ENCODE results near the gene C9orf50.
A peak's percentile ranks its signal among the peaks of the same experiment; 100 is the strongest.

Gene C9orf50

GRCh38 chr9:129587487-129588262 lies 33.2 kb downstream of the C9orf50 start:
- DNase-seq = no peak

GRCh38 chr9:129586685-129587084 lies 34.2 kb downstream of the C9orf50 start:
- peak in 1 of 2 experiments; percentile 36 for DNase-seq

DNA sequence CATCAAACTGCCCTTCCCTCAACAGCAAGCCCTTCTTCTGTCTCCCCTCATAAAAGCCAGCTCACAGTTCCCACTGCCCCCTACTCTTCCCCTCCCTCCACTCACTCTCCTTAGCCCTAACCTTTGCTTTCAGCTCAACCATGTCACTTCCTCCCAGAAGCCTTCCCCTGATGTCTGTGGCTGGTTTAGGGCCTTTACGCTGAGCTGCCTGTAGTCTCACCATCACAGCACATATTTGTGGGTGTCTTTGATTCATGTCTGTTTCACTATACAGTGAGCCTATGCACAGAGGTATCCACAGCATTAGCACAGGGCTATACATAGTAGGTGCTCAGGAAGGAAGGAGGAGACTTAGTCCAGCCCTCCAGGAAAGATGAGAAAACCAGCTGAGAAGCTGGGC lies 34.7 kb downstream of the C9orf50 start:
- no peak for DNase-seq

- no peak for DNase-seq
Measured at GRCh38 chr9:129585352-129585751, 35.5 kb downstream of the C9orf50 start.

DNA sequence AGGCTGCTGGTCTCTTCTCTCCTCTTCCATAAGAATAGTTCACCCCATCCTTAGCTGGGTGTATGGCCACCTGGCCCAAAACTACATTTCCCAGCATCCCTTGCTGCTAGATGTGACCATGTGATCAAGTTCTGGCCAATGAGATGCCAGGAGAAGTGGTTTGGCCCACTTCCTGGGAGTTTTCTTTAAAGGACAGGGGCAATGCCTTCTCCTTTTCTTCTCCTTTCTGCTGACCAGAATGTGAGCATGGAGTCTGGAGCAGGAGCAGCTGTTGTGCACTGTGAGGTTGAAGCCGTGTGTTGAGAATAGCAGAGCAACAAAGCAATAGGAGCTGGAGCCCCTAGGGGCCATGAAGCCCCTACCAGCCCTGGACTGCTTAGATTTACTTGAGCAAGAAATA lies 36.8 kb downstream of the C9orf50 start:
- peak; percentile 53 to 75 for DNase-seq

DNA sequence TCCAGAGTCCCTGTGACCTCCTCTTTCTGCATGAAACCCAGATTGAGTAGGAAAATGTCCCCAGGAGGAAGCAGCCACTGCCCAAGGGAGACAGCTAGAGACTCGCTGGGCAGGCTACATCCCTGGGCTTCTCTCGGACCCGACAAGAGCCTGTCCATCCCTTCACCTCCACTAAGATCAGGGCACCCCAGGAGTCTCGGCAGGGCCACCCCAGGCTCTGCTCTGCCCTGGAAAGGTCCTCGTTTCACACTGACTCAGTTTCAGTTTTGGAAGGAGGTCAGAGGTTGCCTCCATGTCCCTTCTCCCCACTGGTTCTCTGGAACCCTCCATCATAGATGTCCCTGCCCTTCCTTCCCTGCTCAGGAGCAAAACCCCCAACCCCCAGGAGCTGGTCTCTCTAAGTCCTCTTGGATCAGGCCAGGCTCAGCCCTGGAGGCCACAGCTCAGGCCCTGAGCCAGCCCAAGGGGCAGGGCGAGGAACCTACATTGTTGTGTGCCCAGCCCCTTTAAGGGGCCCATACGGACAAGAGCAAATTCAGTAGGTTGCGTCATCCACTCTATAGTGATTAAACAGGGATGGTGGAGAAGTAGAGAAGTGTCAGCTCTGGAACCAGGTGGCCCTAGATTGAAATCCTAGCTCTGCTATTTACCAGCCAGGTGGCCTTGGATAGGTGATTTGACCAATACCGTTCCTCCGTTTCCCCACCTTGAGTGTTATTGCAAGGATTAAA lies 37.4 kb downstream of the C9orf50 start:
- no peak for DNase-seq

DNA sequence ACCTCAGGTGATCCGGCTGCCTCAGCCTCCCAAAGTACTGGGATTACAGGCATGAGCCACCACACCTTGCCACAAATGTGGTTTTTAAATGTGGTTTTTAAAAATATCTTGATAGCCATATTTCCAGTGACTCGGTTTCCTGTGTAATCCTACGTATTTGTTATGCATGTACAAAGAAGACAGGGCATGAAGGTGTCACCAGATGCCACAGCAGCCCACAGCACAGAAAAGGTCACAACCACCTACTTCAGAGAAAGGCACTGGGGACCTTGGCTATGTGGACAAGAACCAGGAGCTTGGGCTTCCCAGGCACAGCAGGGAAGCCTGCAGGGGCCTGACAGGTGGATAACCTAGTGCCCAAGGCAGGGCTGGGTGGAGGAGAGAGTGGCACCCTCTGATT lies 38.0 kb downstream of the C9orf50 start:
- DNase-seq = no peak

- DNase-seq = no peak
Measured at GRCh38 chr9:129581505-129582189, 39.3 kb downstream of the C9orf50 start.

DNA sequence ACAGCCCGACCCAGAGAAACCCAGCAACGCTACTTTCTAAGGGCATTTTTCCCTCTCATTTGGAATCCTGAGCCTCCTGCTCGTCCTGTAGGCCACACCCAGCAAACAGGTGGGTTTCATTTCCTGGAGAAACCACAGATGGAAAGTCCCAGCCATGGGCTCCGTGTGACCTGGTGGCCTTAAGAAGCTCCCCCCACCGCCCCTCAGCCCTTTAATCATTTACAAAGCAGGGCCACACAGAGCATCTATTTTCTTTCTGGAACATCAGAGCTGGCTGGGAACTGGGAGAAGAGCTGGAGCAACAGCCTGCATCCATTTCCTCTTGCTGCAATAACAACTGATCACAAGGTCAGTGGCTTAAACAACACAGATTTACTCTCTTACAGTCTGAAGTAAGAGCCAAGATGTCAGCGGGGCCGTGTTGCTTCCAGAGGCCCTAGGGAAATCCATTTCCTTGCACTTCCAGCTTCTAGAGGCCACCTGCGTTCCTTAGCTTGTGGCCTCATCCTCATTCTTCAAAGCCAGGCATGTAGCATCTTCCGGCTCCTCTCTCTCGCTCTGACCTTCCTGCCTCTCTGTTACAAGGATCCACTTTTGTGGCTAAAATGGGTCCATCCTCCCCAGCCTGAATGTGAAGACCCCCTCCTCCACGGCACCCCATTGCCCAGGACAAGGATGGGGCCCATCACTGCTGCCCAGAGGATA lies 40.5 kb downstream of the C9orf50 start:
- no peak for DNase-seq

GRCh38 chr9:129579294-129579693 lies 41.6 kb downstream of the C9orf50 start:
- no peak for DNase-seq

DNA sequence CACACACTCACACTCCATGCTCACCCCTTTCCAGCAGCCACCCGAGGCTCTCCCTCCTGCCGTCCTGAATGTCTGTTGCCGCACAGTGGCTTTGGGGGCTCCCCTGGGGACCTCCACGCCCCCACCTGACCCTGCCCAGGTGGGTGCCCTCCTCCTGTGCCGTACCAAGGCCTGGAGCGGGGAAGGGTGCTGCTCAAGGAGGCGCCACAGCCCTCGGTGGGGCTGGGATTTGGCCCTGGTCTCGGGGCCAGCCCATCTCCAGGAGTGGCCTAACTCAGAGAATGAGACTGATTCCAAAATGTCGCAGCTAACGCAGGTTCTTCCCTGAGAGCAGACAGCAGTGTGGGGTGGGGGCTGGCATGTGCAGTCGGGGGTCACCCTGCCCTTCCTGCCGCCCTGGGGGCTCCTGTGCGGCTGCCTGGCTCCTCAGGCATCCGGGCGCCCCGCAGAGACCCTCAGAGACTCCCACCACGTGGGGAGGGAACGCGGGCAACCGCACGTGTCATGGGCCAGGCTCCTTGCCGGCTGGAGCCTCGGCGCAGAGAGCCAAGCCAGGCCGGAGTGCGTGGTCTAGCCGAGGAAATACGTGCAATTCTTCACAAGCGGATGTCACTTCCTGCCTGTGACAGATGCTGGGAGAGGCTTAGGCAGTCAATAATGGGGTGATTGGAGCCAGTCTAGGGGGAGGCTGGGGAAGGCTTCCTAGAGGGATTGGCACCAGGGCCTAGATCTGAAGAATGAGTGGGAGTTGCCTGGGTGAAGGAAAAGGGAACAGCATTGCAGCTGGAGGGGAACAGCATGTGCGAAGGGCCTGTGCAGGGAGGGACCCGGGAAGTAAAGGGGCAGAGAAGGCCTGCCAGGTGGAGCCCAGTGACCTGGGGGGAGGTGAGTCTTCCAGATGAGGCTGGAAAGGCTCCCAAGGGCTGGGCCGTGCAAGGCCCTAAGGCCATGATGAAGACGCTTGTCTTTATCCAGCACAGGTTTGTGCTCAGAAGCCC lies 44.1 kb downstream of the C9orf50 start:
- peak in 1 of 2 experiments; percentile 34 for DNase-seq

DNA sequence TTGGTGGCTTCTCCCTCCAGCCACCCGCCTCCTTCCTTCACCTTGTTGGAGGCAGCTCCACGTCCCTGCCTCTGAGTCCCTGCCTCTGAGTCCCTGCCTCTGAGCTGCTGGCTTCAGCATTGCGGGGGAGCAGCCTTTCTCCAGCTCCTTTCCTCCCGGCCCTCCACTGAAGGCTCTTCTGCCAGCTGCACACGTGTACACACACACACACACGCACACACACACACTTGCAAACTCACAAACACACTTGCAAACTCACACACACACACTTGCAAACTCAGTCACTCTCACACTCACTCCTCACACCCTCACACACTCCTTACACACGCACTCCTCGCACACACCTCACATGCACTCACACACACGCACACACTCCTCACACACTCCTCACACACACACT lies 45.1 kb downstream of the C9orf50 start:
- DNase-seq = no peak

DNA sequence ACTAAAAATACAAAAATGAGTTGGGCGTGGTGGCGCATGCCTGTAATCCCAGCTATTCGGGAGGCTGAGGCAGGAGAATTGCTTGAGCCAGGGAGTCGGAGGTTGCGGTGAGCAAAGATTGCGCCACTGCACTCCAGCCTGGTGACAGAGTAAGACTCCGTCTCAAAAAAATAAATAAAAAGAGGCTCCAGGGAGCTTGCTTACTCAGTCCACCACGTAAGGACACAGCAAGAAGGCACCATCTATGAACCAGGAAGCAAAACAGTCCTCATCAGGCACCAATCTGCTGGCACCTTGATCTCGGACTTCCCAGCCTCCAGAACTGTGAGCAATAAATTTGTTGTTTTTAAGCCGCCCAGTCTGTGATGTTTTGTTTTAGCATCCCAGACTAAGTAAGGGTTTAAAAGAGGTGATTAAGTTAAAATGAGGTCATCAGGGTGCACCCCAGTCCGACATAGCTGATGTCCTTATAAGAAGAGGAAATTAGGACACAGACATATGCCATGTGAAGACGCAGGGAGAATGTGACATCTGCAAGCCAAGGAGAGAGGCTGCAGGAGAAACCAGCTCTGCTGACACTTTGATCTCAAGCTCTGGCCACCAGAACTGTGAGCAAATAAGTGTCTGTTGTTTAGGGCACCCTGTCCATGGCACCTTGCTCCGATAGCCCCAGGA lies 45.9 kb downstream of the C9orf50 start:
- DNase-seq = no peak

- no peak for DNase-seq
Measured at GRCh38 chr9:129573977-129574376, 46.9 kb downstream of the C9orf50 start.

DNA sequence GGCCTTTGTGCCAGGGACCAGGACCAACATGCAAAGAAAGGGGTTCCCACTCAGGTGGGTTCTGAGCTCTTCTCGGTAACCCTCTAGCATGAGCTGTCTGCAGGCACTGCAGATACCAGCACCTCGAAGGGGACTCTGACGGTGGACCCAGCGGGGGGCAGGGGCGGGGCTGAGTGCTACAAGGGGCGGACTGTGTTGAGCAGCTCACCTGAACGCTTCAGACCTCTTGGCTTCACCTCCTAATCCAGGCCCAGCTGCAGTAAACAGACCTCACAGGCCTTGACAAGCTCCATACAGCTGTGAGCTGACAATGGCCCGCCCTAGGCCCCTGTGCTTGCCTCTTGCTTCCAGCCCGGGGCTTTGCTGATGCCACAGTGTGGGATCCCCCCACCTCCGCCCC lies 48.4 kb downstream of the C9orf50 start:
- DNase-seq = no peak

GRCh38 chr9:129572052-129572425 lies 48.9 kb downstream of the C9orf50 start:
- no peak for DNase-seq

GRCh38 chr9:129571298-129572051 lies 49.4 kb downstream of the C9orf50 start:
- no peak for DNase-seq

DNA sequence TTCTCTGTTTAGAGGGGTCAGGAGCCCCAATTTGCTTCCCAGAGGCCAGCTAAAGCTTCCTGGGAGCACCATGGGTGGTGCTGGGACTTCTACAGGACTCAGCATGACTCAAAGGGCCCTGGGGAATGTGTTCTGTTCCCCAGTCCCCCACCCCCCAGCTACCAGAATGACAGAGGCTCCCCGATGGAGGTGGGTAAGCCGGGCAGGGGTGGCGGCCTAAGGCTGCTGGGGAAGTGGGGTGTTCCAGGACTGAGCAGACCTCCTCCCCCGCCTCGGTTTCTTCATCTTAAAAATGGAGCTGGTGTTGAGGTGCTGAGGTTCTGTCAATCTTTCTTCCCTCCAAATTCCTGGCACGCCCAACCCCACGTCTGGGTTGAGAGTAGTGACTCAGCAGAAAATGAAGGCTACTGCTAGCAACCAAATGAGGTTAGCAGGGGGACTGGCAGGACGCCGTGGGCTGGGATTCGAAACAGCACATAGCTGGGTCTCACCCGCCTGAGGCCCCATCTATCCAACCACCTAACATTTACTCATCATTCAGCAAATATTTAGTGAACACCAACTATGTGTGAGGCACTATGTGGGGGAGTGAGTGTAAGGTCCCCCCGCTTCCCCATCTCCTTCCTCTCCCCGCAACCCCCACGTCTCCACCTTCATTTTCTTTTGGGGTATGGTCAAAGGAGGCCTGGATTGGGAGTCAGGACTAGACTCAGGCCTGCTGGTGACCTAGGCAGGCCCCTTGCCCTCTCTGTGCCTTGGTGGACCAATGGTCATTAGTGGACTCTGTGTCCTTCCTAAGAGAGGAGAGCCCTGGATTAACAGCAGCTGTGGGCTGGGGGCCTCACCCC lies 50.2 kb downstream of the C9orf50 start:
- no peak for DNase-seq

All from NCI-H524 (cell line).